ENCODE measurements around the gene SH3RF1. TPM values are rescaled to one million over a fixed set of nuclear protein-coding genes. Genes with fewer than 3 reads are reported as not detected.

SH3RF1 gene
- total RNA-seq, 1 donor from 2014 or later: 21.6 TPM

GRCh38 chr4:169253113-169253671, 17.6 kb downstream of the SH3RF1 start:
- Mint-ChIP-seq H3K4me1 (ENCODE audit: unreplicated experiment) (peaks cover 70% of the 10 kb centered on the region), H3K27ac (peak overlapping the region; percentile 92), H3K27me3 (no peaks in the 10 kb centered on the region), H3K9me3 (no peaks in the 10 kb centered on the region), H3K4me3 (peak overlapping the region; percentile 21), H3K36me3 (peaks cover 3% of the 10 kb centered on the region)
- TF ChIP-seq, protein P1, sequence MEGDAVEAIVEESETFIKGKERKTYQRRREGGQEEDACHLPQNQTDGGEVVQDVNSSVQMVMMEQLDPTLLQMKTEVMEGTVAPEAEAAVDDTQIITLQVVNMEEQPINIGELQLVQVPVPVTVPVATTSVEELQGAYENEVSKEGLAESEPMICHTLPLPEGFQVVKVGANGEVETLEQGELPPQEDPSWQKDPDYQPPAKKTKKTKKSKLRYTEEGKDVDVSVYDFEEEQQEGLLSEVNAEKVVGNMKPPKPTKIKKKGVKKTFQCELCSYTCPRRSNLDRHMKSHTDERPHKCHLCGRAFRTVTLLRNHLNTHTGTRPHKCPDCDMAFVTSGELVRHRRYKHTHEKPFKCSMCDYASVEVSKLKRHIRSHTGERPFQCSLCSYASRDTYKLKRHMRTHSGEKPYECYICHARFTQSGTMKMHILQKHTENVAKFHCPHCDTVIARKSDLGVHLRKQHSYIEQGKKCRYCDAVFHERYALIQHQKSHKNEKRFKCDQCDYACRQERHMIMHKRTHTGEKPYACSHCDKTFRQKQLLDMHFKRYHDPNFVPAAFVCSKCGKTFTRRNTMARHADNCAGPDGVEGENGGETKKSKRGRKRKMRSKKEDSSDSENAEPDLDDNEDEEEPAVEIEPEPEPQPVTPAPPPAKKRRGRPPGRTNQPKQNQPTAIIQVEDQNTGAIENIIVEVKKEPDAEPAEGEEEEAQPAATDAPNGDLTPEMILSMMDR (conservative IDR thresholded peaks at IDR 0.05): no peak
- DNase-seq (ENCODE audit: extremely low spot score, unreplicated experiment): no peak

GRCh38 chr4:169252339-169253112, 18.2 kb downstream of the SH3RF1 start:
- H3K27me3 Mint-ChIP-seq: no peaks in the 10 kb centered on the region
- no peak for DNase-seq (ENCODE audit: extremely low spot score, unreplicated experiment)
- peak overlapping the region; percentile 21 for H3K4me3 Mint-ChIP-seq
- H3K4me1 Mint-ChIP-seq (ENCODE audit: unreplicated experiment): peaks cover 64% of the 10 kb centered on the region
- H3K36me3 Mint-ChIP-seq: peaks cover 5% of the 10 kb centered on the region
- H3K9me3 Mint-ChIP-seq: no peaks in the 10 kb centered on the region
- TF ChIP-seq, protein P1 (conservative IDR thresholded peaks at IDR 0.05): peak; percentile 44
- H3K27ac Mint-ChIP-seq: peak overlapping the region; percentile 92

- peak overlapping the region; percentile 34 for H3K4me3 Mint-ChIP-seq
- H3K9me3 Mint-ChIP-seq: no peaks in the 10 kb centered on the region
- TF ChIP-seq, protein P1 (conservative IDR thresholded peaks at IDR 0.05): no peak
- H3K36me3 Mint-ChIP-seq: peaks cover 13% of the 10 kb centered on the region
- no peak for DNase-seq (ENCODE audit: extremely low spot score, unreplicated experiment)
- H3K4me1 Mint-ChIP-seq (ENCODE audit: unreplicated experiment): peaks cover 65% of the 10 kb centered on the region
- no peaks in the 10 kb centered on the region for H3K27me3 Mint-ChIP-seq
- H3K27ac Mint-ChIP-seq: peak overlapping the region; percentile 92
Measured at GRCh38 chr4:169251291-169252235, 19.2 kb downstream of the SH3RF1 start.

DNA sequence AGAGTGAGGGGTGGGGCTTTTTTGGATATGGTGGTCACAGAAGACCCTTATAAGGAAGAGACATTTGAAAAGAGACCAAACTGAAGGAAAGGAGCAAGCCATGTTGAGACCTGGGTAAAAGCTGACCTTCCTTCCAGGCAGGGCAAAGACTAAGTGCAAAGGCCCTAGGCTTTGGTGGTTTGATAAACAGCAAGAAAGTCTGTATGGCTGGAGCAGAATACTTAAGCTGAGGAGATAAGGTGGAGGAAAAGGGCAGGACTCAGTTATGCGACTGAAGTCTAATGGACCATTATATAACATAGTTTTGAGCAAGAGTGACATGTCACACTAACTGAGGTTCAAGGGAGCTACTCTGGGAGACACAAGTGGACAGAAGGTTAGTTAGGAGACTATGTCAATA, 20.0 kb downstream of the SH3RF1 start:
- Mint-ChIP-seq H3K9me3 (no peaks in the 10 kb centered on the region), H3K4me3 (peak overlapping the region; percentile 50), H3K27ac (peak overlapping the region; percentile 92), H3K36me3 (peaks cover 13% of the 10 kb centered on the region), H3K4me1 (ENCODE audit: unreplicated experiment) (peaks cover 72% of the 10 kb centered on the region), H3K27me3 (no peaks in the 10 kb centered on the region)
- DNase-seq (ENCODE audit: extremely low spot score, unreplicated experiment): no peak
- TF ChIP-seq, protein P1 (conservative IDR thresholded peaks at IDR 0.05): no peak

DNA sequence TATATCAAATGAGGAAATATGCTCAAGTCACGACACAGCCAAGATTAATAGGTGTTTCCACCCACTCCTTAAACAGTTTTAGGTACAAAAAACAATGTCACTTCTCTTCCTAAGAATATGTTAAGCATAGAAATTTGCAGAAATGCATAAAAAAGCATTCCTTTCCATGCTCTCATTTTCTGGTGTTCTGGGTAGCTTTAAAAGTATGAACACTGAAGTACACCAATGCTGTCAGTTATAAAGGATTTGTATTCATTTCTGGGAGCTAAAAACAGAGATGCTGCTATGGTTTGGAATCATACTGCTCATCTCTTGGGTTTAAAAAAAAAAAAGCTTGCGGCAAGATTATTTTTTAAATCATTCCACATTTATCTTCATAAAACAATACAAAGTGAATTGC, 20.8 kb downstream of the SH3RF1 start:
- no peak for DNase-seq (ENCODE audit: extremely low spot score, unreplicated experiment)
- H3K36me3 Mint-ChIP-seq: peaks cover 13% of the 10 kb centered on the region
- TF ChIP-seq, protein P1 (conservative IDR thresholded peaks at IDR 0.05): no peak
- H3K9me3 Mint-ChIP-seq: no peaks in the 10 kb centered on the region
- peak overlapping the region; percentile 92 for H3K27ac Mint-ChIP-seq
- H3K4me1 Mint-ChIP-seq (ENCODE audit: unreplicated experiment): peaks cover 76% of the 10 kb centered on the region
- H3K4me3 Mint-ChIP-seq: peak overlapping the region; percentile 1
- no peaks in the 10 kb centered on the region for H3K27me3 Mint-ChIP-seq

Measured in type B pancreatic cell (in vitro differentiated cells).